Activated gamma-delta T cell treated with anti-CD3 and anti-CD28 coated beads, Interleukin-2, amount 50 U/mL, for 16 hours (primary cell): Measurements from ENCODE around the gene CIAO1.
"Not testable (repeated sequence)": the region's sequence is repeated elsewhere in the genome, so short reads cannot be mapped to it uniquely, and the experiment has no call there.

ENCODE experiments used
- DNase-seq: peaks from one replicate; pipeline ENCODE4 v3.0.0-alpha.2; 2020; ENCODE audit warnings: low read depth

Gene CIAO1

GRCh38 chr2:96265840-96266679 is at the start of gene CIAO1, which contains the start of gene TMEM127:
Gene CIAO1, plus strand, starts transcription at chr2:96266225. Its CDS starts 126 bp downstream, at chr2:96266351.
Gene TMEM127, minus strand, starts transcription at chr2:96265997. Its CDS starts 616 bp downstream, at chr2:96265381.
- peak; percentile 96 for DNase-seq

- no peak for DNase-seq
These were observed 47.4 kb upstream of the CIAO1 start for GRCh38 chr2:96218508-96219131.

GRCh38 chr2:96219959-96220358 is 46.1 kb upstream of the CIAO1 start:
- DNase-seq: not testable (repeated sequence)

DNA sequence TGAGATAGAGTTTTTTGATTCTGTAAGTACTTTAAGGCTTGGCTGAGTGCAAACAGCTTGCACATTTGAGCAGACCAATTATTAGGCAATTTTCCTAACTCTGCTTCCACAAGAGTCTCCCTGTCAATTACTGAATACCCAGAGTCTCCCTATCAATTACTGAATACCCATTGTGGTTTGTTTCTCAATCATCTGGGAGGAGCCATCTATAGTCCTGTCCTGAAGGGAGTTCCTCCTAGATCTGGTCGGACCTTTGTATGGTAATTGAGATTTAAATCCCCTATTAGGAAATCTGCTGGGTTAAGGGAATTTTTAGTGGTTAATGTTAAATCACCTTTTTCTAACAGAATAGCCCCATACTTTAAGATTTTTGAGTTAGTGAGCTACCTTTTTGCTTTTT is 44.9 kb upstream of the CIAO1 start:
- DNase-seq: not testable (repeated sequence)

- DNase-seq: no peak
These were observed 41.0 kb upstream of the CIAO1 start for GRCh38 chr2:96225016-96225533.

DNA sequence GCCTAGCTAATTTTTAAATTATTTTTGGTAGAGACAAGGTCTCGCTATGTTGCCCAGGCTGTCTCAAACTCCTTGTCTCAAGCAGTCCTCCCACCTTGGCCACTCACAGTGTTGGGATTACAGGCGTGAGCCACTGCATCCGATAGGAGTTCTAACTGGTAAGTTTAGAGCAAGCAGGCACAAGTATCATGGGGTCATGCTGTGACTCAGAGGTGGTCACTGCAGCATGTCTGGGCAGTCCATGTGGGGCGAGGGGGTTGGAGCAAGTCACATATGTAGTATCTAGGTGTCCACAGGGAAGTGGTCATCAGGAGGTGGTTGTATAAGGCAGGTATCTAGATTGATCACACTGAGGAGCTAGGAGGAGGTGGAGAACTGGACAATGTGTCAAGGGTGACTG is 34.7 kb upstream of the CIAO1 start:
- DNase-seq: no peak

- no peak for DNase-seq
These were observed 32.6 kb upstream of the CIAO1 start for GRCh38 chr2:96233436-96233835.

DNA sequence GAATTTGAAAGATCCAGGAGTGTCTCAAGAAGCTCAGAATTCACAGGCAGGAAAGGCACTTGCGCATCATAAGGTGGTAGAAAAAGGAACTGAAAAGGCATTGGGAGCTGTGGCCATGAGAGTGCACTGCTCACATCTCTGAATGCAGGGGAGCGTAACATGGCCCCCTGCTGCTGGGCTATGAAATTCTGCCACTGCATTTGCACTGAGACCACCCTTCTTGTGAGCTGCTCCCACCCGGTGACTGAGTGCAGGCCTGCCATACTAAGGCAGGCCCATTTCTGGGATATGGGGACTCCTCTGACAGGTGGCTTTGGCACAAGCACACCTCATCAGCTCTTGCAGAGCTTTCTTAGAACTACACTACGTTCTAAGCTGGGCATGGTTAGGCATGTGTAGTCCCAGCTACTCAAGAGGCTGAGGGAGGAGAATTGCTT is 32.1 kb upstream of the CIAO1 start:
- no peak for DNase-seq

GRCh38 chr2:96236882-96237281 is 29.1 kb upstream of the CIAO1 start:
- no peak for DNase-seq

GRCh38 chr2:96238266-96238665 is 27.8 kb upstream of the CIAO1 start:
- no peak for DNase-seq

GRCh38 chr2:96239091-96239490 is 26.9 kb upstream of the CIAO1 start:
- no peak for DNase-seq

- DNase-seq: no peak
These were observed 26.2 kb upstream of the CIAO1 start for GRCh38 chr2:96239745-96240264.

GRCh38 chr2:96240341-96241038 is 25.5 kb upstream of the CIAO1 start:
- no peak for DNase-seq

DNA sequence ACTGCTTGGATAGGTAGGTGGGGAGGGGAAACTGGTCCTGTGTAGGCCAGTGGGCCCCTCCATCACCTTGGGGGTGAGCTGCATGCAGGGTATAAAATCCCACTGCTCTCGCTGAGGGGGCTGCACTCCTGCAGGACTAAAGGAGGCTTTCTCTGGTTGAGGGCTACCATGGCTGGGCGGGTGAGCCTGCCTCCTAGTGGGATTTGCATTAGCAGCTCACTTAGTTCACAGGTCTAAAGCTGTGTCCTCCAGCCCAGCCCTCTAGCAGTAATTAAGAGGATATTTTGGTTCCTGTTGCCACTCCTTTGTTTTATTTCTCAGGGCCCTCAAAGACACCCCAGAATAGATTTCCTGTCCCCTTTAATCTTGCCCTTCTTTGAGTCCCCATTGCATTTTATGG is 24.8 kb upstream of the CIAO1 start:
- DNase-seq: no peak

GRCh38 chr2:96241900-96242611 is 24.0 kb upstream of the CIAO1 start:
- DNase-seq: peak; percentile 6

DNA sequence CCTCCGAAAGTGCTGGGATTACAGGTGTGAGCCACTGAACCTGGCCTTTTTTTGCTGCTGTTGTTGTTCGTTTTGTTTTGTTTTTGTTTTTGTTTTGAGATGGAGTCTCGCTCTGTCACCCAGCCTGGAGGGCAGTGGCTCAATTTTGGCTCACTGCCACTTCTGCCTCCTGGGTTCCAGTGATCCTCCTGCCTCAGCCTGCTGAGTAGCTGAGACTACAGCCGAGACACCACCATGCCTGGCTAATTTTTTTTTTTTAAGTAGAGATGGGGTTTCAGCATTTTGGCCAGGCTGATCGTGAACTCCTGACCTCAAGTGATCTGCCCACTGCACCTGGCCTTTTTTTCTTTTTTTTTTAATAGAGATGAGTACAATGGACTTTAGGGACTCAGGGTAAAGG is 22.2 kb upstream of the CIAO1 start:
- DNase-seq: no peak

DNA sequence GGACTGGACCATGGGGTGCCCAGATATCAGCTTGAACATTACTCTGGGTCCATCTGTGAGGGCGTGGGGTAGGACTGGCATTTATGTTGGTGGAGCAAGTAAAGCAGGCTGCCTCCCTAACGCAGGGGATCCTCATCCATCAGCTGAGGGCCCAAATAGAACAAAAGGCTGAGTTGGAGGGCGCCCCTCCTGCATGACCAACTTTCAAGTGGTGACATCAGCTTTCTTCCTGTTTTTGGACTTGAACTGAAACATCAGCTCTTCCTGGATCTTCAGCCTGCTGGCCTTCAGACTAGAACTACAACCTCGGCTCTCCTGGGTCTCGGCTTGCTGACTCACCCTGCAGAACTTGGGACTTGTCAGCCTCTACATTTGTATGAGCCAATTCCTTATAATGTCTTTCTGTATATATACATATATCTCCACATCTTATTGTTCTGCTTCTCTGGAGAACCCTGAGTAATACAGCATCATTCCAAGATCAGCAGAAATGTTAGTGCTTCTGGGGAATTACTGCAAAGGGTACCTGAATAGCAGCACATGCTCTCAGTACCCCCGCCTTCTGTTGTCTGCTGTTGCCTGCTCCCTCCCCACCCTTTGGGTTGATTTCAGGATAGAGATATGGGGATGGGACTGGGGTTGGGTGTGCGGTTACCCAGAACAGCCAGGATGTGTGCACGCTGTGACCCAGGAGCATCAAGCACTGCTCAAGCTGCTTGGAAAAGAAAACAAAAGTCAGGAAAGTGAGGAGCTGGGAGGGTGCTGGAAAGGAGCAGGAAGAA is 20.2 kb upstream of the CIAO1 start:
- DNase-seq: no peak

DNA sequence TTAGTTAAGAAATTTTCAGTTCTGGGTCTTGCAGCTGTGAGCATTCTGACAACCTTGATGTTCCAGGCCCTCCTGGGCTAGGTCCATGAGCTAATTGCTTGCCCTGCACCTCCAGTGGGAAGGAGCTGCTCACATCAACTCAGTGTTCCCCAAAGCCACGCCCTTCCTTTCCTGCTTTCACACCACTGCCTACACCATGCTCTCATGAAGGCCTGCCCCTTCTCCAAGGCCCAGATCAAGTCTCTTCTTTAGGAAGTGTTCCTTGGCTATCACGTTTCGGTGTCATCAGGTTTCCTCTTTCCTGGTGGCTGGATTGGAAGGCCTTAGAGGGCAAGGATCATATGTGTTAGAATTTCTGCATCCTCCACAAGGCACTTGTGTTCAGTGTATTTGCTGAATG is 19.0 kb upstream of the CIAO1 start:
- no peak for DNase-seq

- no peak for DNase-seq
These were observed 18.1 kb upstream of the CIAO1 start for GRCh38 chr2:96247896-96248295.

GRCh38 chr2:96248624-96249023 is 17.4 kb upstream of the CIAO1 start:
- no peak for DNase-seq

- DNase-seq: no peak
These were observed 16.4 kb upstream of the CIAO1 start for GRCh38 chr2:96249654-96250053.
